GM12864 (cell line): Measurements from ENCODE around the gene SERHL2.
"Not testable (repeated sequence)": the region's sequence is repeated elsewhere in the genome, so short reads cannot be mapped to it uniquely, and the experiment has no call there.

Experiments
- DNase-seq: peaks from one replicate; pipeline ENCODE4 v3.0.0-alpha.2; 2011; ENCODE audit warnings: low read depth
- H3K4me3 ChIP-seq: 2 replicates; pipeline ENCODE4 v1.5.1; 2011; ENCODE audit warnings: mild to moderate bottlenecking, low read depth, low read length, control low read depth
- TF ChIP-seq, protein P1 (sequence below): IDR thresholded peaks from 2 replicates; pipeline ENCODE4 v1.5.1; 2011; ENCODE audit warnings: low read depth, mild to moderate bottlenecking, moderate library complexity, low read length, control low read depth, inconsistent platforms; ENCODE audit errors: missing control alignments

The SERHL2 gene

DNA sequence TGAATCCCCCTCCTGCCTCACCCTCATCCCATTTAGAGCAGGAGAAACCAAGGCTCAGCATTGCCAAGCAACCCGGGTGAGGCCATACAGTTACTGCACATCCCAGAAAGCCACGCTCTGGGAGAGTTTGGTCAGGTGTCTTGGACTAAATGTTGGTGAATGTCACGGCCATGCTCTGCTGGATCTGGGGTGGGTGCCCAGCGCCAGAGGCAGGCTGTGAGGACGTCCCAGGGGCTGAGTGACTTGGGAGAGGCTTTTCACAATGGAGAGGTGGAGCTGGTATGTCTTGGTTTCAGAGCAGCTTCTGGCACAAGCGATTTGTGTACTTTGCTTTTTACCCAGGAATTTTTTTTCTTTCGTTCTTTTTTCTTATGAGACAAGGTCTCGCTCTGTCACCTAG is 6.6 kb downstream of the SERHL2 start:
- TF ChIP-seq, protein P1, sequence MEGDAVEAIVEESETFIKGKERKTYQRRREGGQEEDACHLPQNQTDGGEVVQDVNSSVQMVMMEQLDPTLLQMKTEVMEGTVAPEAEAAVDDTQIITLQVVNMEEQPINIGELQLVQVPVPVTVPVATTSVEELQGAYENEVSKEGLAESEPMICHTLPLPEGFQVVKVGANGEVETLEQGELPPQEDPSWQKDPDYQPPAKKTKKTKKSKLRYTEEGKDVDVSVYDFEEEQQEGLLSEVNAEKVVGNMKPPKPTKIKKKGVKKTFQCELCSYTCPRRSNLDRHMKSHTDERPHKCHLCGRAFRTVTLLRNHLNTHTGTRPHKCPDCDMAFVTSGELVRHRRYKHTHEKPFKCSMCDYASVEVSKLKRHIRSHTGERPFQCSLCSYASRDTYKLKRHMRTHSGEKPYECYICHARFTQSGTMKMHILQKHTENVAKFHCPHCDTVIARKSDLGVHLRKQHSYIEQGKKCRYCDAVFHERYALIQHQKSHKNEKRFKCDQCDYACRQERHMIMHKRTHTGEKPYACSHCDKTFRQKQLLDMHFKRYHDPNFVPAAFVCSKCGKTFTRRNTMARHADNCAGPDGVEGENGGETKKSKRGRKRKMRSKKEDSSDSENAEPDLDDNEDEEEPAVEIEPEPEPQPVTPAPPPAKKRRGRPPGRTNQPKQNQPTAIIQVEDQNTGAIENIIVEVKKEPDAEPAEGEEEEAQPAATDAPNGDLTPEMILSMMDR: no peak
- no peak for DNase-seq
- H3K4me3 ChIP-seq: no peak overlapping the region

DNA sequence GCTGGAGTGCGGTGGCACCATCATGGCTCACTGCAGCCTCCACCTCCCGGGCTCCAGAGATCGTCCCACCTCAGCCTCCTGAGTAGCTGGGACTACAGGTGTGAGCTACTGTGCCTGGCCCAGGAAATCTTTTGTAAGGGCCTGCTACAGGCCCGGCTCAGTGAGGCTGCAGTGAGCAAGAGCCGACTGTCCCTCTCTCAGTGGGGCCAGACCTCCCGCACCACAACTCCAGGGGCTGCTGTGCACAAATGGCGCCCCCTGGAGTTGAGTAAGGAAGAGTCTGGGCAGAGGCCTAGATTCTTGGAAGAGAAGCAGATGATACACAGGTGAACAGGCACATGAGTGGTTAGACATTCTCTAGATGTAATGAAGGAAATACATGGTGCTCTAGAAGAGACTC is 7.0 kb downstream of the SERHL2 start:
- H3K4me3 ChIP-seq: no peak overlapping the region
- TF ChIP-seq, protein P1: peak; percentile 54
- DNase-seq: no peak

DNA sequence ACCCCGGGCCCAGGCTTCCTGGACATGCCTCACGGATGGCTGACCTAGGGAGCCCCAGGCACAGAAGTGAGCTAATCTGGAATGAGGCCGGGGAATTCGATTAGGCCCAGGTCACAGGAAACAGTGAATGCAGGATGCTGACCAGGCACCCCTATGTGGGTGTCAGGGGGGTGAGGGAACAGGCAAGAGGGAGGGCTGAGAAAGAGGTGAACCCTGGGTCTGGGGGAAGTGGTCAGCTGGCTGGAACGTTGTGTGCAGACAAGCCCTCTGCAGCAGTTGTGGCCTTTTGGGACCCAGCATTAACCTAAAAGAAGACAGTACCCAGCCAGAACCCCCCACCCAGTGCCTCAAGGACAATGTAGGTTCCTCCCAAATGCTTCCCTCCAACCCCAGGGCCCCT is 8.1 kb downstream of the SERHL2 start:
- H3K4me3 ChIP-seq: no peak overlapping the region
- TF ChIP-seq, protein P1: no peak
- DNase-seq: no peak

DNA sequence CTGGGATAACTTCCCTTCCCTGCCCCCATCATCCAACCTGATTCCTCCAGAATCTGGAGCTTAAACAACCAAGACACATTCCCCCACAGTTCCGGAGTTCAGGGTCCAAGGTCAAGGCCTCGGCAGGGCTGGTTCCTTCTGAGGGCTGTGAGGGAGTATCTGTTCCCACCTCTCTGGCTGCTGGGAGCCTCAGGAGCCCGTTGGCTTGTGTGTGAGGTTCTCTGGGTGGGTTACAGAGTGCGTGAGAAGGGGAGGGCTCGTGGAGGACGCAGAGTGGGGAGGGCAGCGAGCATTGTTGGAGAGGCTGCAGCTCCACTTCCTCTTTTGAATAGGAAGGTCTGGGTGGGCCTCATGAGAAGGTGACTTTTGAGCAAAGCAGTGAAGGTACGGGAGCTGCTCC is 8.5 kb downstream of the SERHL2 start:
- no peak overlapping the region for H3K4me3 ChIP-seq
- TF ChIP-seq, protein P1: no peak
- no peak for DNase-seq

DNA sequence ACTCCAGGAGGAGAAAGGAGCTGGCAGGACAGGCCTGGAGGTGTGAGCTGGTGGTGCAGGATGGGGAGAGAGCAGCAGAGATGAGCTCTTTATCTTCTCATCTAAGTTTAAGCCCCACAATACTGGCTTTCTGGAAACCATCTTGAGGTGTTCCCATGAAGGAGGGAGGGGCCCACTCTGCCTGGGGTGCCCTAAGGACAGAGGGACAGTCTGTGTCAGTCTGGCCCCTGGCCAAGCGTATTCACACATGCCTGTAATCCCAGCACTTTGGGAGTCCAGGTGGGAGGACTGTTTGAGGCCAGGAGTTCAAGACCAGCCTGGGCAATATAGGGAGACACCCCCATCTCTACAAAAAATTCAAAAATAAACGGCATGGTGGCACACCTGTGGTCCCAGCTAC is 8.9 kb downstream of the SERHL2 start:
- H3K4me3 ChIP-seq: no peak overlapping the region
- no peak for DNase-seq
- TF ChIP-seq, protein P1: no peak

DNA sequence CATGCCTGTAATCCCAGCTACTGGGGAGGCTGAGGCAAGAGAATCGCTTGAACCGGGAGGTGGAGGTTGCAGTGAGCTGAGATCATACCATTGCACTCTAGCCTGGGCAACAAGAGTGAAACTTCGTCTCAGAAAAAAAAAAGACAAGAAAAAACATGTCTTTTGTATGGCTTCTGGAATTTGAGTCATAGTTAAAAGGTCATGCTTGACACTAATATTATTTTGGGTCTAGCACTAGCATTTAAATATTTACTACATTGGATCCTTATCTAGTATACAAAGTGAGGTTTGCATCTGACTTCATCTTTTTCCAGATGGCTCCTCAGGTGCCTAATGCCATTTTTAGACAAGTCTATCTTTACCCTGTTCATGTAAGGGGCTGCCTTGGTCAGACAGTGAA is 10.2 kb downstream of the SERHL2 start:
- not testable (repeated sequence) for H3K4me3 ChIP-seq

DNA sequence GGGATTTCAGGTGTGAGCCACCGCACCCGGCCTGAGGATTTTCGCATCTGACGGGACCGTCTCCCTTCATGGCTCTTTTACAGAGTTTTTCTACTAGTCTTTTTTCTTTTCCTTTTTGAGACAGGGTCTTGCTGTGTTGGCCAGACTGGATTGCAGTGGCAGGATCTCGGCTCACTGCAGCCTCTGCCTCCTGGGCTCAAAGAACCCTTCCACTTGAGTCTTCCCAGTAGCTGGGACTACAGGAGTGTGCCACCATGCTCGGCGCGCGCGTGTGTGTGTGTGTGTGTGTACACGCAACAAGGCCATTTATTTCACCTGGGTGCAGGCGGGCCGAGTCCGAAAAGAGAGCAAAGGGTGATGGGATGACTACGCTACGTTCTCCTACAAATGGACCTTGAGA is 10.9 kb downstream of the SERHL2 start:
- H3K4me3 ChIP-seq: no peak overlapping the region
- no peak for DNase-seq
- TF ChIP-seq, protein P1: no peak

More for the DNA sequence above, 10.2 kb downstream of the SERHL2 start:
- not testable (repeated sequence) for DNase-seq

DNA sequence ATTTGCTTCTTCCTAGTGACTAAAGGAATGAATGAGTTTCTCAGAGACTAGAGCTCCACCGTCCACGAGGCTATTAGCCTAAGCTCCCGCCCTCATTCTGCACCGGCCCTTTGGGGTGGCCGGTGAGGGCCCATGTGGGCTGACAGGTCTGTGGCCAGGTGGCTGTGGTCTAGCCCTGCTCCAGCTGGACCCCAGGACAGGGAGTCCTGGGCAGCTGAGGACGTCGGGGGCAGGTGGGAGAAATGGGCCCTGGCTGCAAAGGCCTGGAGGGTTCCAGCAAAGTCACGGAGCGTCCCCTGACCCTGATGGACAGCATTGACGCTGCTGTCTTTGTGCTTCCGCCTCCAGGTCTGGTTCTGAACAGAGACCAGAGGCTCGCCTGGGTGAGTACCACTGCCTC is 12.2 kb downstream of the SERHL2 start:
- TF ChIP-seq, protein P1: no peak

DNA sequence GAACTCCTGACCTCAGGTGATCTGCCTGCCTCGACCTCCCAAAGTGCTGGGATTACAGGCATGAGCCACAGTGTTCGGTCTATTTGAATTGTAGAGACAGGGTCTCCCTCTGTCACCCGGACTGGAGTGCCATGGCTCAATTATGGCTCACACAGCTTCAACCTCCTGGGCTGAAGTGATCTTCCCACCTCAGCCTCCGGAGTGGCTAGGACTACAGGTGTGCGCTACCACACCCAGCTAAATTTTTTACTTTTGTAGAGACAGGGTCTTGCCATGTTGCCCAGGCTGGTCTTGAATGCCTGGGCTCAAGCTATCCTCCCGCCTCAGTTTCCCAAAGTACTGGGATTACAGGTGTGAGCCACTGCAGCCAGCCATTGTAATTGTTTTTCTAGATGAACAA is 14.2 kb downstream of the SERHL2 start:
- not testable (repeated sequence) for H3K4me3 ChIP-seq, DNase-seq

More for the DNA sequence above, 12.2 kb downstream of the SERHL2 start:
- no peak overlapping the region for H3K4me3 ChIP-seq
- DNase-seq: no peak

DNA sequence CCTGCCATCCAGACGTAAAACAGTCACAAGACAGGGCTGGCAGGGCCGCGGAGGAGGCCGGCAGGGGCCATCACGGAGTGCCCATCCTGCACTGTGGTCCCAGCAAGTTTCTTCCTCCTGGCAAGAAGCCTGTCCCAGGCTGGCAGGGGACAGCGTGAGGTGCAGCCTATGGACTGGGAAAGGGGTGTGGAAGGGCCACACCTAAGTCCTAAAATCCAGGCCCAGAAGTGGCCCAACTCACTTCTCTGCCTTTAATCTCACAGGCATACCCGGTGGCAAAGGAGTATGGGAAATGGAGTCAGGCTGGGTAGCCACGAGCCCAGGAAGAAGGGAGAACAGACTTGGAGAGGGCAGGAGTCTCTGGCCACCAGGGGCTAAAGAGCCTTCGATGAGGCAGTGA is 16.8 kb downstream of the SERHL2 start:
- DNase-seq, H3K4me3 ChIP-seq: not testable (repeated sequence)

DNA sequence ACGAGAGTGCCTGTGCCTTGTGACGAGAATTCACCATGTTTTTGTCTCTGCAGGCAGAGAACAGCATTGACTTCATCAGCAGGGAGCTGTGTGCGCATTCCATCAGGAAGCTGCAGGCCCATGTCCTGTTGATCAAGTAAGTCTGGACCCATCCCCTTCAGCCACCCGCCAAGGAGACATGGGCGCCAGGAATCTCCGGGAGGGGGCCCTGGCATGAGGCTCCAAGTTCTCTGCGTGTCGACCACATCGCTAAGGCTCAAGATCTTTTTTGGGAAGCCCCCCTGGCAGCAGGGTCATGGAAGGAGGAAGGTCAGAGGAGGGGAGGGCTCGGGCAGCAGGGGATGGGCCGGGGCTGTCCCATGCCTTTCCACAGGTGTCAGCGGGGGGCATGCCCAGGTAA is 17.3 kb downstream of the SERHL2 start:
- not testable (repeated sequence) for DNase-seq, H3K4me3 ChIP-seq
